ENCODE measurements around the gene ABCF3.

DNA sequence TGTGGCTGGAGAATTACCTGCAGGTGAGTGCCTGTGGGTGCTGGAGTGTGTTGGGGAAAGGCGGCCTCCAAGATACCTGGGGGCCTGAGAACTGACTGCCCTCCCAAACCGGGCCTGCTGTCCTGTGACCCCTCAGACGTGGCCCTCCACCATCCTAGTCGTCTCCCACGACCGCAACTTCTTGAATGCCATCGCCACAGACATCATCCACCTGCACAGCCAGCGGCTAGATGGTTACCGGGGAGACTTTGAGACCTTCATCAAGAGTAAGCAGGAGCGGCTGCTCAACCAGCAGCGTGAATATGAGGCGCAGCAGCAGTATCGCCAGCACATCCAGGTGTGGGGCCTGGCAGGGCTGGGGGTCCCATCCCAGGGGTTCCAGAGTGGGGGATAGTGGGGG, 3.4 kb downstream of the ABCF3 start:
- TF ChIP-seq POLR2A (IDR thresholded peaks at IDR 0.05): no peak
- TF ChIP-seq, protein P1, sequence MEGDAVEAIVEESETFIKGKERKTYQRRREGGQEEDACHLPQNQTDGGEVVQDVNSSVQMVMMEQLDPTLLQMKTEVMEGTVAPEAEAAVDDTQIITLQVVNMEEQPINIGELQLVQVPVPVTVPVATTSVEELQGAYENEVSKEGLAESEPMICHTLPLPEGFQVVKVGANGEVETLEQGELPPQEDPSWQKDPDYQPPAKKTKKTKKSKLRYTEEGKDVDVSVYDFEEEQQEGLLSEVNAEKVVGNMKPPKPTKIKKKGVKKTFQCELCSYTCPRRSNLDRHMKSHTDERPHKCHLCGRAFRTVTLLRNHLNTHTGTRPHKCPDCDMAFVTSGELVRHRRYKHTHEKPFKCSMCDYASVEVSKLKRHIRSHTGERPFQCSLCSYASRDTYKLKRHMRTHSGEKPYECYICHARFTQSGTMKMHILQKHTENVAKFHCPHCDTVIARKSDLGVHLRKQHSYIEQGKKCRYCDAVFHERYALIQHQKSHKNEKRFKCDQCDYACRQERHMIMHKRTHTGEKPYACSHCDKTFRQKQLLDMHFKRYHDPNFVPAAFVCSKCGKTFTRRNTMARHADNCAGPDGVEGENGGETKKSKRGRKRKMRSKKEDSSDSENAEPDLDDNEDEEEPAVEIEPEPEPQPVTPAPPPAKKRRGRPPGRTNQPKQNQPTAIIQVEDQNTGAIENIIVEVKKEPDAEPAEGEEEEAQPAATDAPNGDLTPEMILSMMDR (IDR thresholded peaks at IDR 0.05): no peak
